Transverse colon (tissue), 4 donors: Measurements from ENCODE around the gene SMPDL3B. TPM values are rescaled to one million over a fixed set of nuclear protein-coding genes. Genes with fewer than 3 reads are reported as not detected.

ENCODE experiments used
- DNase-seq: peaks from one replicate; pipeline ENCODE4 v3.0.0-alpha.2; 2019
- H3K27ac ChIP-seq, 4 donors: fragments of 200-600 bp; sonication (generic); 2 replicates each; pipeline ENCODE4 v1.5.1; 2016 to 2018; ENCODE audit warnings: inconsistent platforms in 4 of 4
- H3K27me3 ChIP-seq: fragments of 200-600 bp; sonication (generic); 2 replicates; pipeline ENCODE4 v1.5.1; 2017; ENCODE audit warnings: inconsistent platforms
- H3K36me3 ChIP-seq, 4 donors: fragments of 200-600 bp; sonication (generic); 2 replicates each; pipeline ENCODE4 v1.5.1; 2017 to 2019; ENCODE audit warnings: inconsistent platforms in 4 of 4
- H3K4me1 ChIP-seq, 4 donors: fragments of 200-600 bp; sonication (generic); 2 replicates each; pipeline ENCODE4 v1.5.1; 2017 to 2020; ENCODE audit warnings: inconsistent platforms in 4 of 4
- H3K4me3 ChIP-seq, 4 donors: fragments of 200-600 bp; sonication (generic); 1 replicate in 1 of 4; 2 replicates in 3 of 4; pipeline versions ENCODE4 v1.5.1 to v1.6.1; 2017 to 2019; ENCODE audit warnings: inconsistent platforms in 4 of 4
- H3K9me3 ChIP-seq, 2 donors: fragments of 200-600 bp; sonication (generic); 2 replicates each; pipeline ENCODE4 v1.5.1; 2017 to 2019; ENCODE audit warnings: inconsistent platforms in 2 of 2
- CTCF ChIP-seq, 5 experiments: fragments of 200-600 bp in 3 of 5; fragments of 450-650 bp in 2 of 5; sonication (generic) in 3 of 5; IDR thresholded peaks; 1 replicate in 2 of 5; 2 replicates in 3 of 5; pipeline ENCODE4 v1.5.1; 2016 to 2017; ENCODE audit warnings: antibody characterized with exemption in 5 of 5, inconsistent platforms in 3 of 5, mild to moderate bottlenecking in 2 of 5, moderate library complexity in 1 of 5
- EP300 ChIP-seq: sonication (generic); formaldehyde crosslinking; IDR thresholded peaks from one replicate; pipeline ENCODE4 v1.6.1; 2017; ENCODE audit warnings: antibody characterized with exemption, low read depth
- POLR2A ChIP-seq: fragments of 450-650 bp; IDR thresholded peaks from one replicate; pipeline ENCODE4 v1.6.1; 2016; ENCODE audit warnings: antibody characterized with exemption, mild to moderate bottlenecking, moderate library complexity
- POLR2AphosphoS5 ChIP-seq, 3 donors: sonication (generic); formaldehyde crosslinking; IDR thresholded peaks; one replicate each; pipeline ENCODE4 v1.6.1; 2016; ENCODE audit warnings: antibody characterized with exemption in 3 of 3
- WGBS, 2 donors: methylation state at CpG; one replicate each; pipeline ENCODE4 v1.1.5; 2018; ENCODE audit warnings: low coverage in 1 of 2; 5-methylcytosine and 5-hydroxymethylcytosine counted together
- in situ Hi-C, 4 donors: fragments of 200-750 bp; cut with MboI; loops; one replicate each; pipeline versions ENCODE4 v1.15.0 to v1.15.1; 2017; ENCODE audit warnings: low sequenced_read_pairs in 3 of 4, low pct_ligation_motif_present in 1 of 4, low pct_unique_long_range_greater_than_20kb in 1 of 4
- intact Hi-C: fragments of 100-400 bp; cut with DNase I; formaldehyde crosslinking; loops from one replicate; pipeline ENCODE4 v1.15.1; 2023; ENCODE audit warnings: low total_unique reads
- total RNA-seq, 4 donors: library from RNA; depleted of rRNA; stranded (reverse); fragments of >200 nt; gene quantifications; one replicate each; pipeline ENCODE4 v1.1.0, GENCODE V29; 2016

Gene SMPDL3B
- total RNA-seq, 4 donors from 2014 or later: 14.1 to 64.3 (median 57.4) TPM

GRCh38 chr1:27960762-27961645, 26.2 kb downstream of the SMPDL3B start:
- H3K27me3 ChIP-seq: no peaks in the 10 kb centered on the region
- no peak for TF ChIP-seq EP300
- TF ChIP-seq POLR2AphosphoS5 (IDR thresholded peaks at IDR 0.05): no peak
- TF ChIP-seq CTCF (IDR thresholded peaks at IDR 0.05): no peak
- TF ChIP-seq POLR2A: no peak
- 33 to 68% methylated on average over 2 to 13 of the region's 13 CpGs for WGBS, 2 donors
- peak overlapping the region; percentile 56 to 71 (median 68) for H3K4me3 ChIP-seq
- peaks cover 10 to 27% (median 22%) of the 10 kb centered on the region in 4 donors for H3K4me1 ChIP-seq
- peak overlapping the region; percentile 94 to 96 (median 96) for H3K27ac ChIP-seq
- no peaks in the 10 kb centered on the region for H3K36me3 ChIP-seq
- in situ Hi-C loops: no loop called here
- intact Hi-C loops: no loop called here
- H3K9me3 ChIP-seq: no peaks in the 10 kb centered on the region
- DNase-seq: peak; percentile 19

GRCh38 chr1:27961646-27962221, 26.9 kb downstream of the SMPDL3B start:
- WGBS, 2 donors: 61% methylated on average over 4 of the region's 4 CpGs; no CpG with 5 or more reads in 1 of the 2 donors
- intact Hi-C loops (no loop called here), in situ Hi-C loops (no loop called here)
- Histone ChIP-seq H3K4me3 (no peak overlapping the region), H3K9me3 (no peaks in the 10 kb centered on the region), H3K36me3 (peaks cover 0 to 5% (median 3%) of the 10 kb centered on the region in 4 donors), H3K4me1 (peaks cover 10 to 27% (median 22%) of the 10 kb centered on the region in 4 donors), H3K27ac (peak overlapping the region in 2 of 4 donors; percentile 95 to 96), H3K27me3 (no peaks in the 10 kb centered on the region)
- TF ChIP-seq EP300 (no peak), CTCF (IDR thresholded peaks at IDR 0.05) (no peak), POLR2A (no peak), POLR2AphosphoS5 (IDR thresholded peaks at IDR 0.05) (no peak)
- no peak for DNase-seq

DNA sequence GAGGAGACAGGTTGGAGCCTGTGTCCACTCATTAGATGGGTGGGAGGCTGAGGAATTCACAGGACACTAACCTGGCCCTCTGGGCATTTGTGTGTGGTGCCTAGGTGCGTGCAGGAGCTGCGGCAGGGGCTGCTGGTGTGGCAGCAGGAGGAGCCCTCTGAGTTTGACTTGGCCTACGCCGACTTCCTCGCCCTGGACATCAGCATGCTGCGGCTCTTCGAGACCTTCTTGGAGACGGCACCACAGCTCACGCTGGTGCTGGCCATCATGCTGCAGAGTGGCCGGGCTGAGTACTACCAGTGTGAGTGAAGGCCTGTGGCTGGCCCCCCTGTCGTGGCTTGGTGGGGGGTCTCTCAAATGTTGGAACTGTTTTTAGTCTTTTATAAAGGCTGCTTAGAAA, 28.6 kb downstream of the SMPDL3B start:
- intact Hi-C loops: no loop called here
- peaks cover 10 to 27% (median 22%) of the 10 kb centered on the region in 4 donors for H3K4me1 ChIP-seq
- no peak for TF ChIP-seq POLR2A
- TF ChIP-seq CTCF (IDR thresholded peaks at IDR 0.05): no peak
- TF ChIP-seq EP300: no peak
- TF ChIP-seq POLR2AphosphoS5 (IDR thresholded peaks at IDR 0.05): no peak
- in situ Hi-C loops: no loop called here
- H3K4me3 ChIP-seq: no peak overlapping the region
- no peaks in the 10 kb centered on the region for H3K9me3 ChIP-seq
- no peak overlapping the region for H3K27ac ChIP-seq
- no peak for DNase-seq
- peaks cover 0 to 11% (median 5%) of the 10 kb centered on the region in 4 donors for H3K36me3 ChIP-seq
- H3K27me3 ChIP-seq: no peaks in the 10 kb centered on the region
- 96% methylated on average over 11 of the region's 11 CpGs; no CpG with 5 or more reads in 1 of the 2 donors for WGBS, 2 donors

- intact Hi-C loops (no loop called here), in situ Hi-C loops (no loop called here)
- no peak for DNase-seq
Observed at GRCh38 chr1:27966402-27967105, 31.8 kb downstream of the SMPDL3B start.

More at GRCh38 chr1:27966402-27967105, 31.8 kb downstream of the SMPDL3B start:
- no peaks in the 10 kb centered on the region for H3K9me3 ChIP-seq
- H3K4me1 ChIP-seq: peaks cover 0 to 10% (median 9%) of the 10 kb centered on the region in 4 donors
- H3K27ac ChIP-seq: no peak overlapping the region
- no peaks in the 10 kb centered on the region for H3K27me3 ChIP-seq
- H3K36me3 ChIP-seq: peaks cover 0 to 11% (median 5%) of the 10 kb centered on the region in 4 donors
- TF ChIP-seq POLR2A: no peak
- TF ChIP-seq POLR2AphosphoS5 (IDR thresholded peaks at IDR 0.05): no peak
- no peak for TF ChIP-seq CTCF (IDR thresholded peaks at IDR 0.05)
- no peak for TF ChIP-seq EP300
- 96% methylated on average over 24 of the region's 24 CpGs; no CpG with 5 or more reads in 1 of the 2 donors for WGBS, 2 donors
- H3K4me3 ChIP-seq: no peak overlapping the region
